SK-N-MC (cell line): Measurements from ENCODE around the gene NDUFS3.
"Not testable (repeated sequence)": the region's sequence is repeated elsewhere in the genome, so short reads cannot be mapped to it uniquely, and the experiment has no call there.

Source experiments
- DNase-seq: peaks from one replicate; pipeline ENCODE4 v3.0.0-alpha.2; 2011; ENCODE audit warnings: low read depth, low spot score
- H3K27ac ChIP-seq: fragments of 200-600 bp; sonication (generic); 2 replicates; pipeline ENCODE4 v1.5.1; 2016; ENCODE audit warnings: mixed run types
- H3K36me3 ChIP-seq: fragments of 200-600 bp; sonication (generic); 2 replicates; pipeline ENCODE4 v1.6.1; 2017; ENCODE audit warnings: antibody characterized with exemption, low read length, mixed read lengths; ENCODE audit not compliant: insufficient read depth
- H3K4me3 ChIP-seq: fragments of 200-600 bp; sonication (generic); 2 replicates; pipeline ENCODE4 v1.5.1; 2016
- H3K9ac ChIP-seq: fragments of 200-600 bp; sonication (generic); 2 replicates; pipeline ENCODE4 v1.8.0; 2017; ENCODE audit warnings: mixed run types, mixed read lengths; ENCODE audit not compliant: insufficient read length
- H3K9me3 ChIP-seq: fragments of 200-600 bp; sonication (generic); 2 replicates; pipeline ENCODE4 v1.6.1; 2017; ENCODE audit warnings: low read depth, mild to moderate bottlenecking, antibody characterized with exemption, low read length, moderate library complexity, mixed read lengths
- EZH2 ChIP-seq: fragments of 200-600 bp; sonication (generic); IDR thresholded peaks from one replicate; pipeline ENCODE4 v1.6.1; 2017; ENCODE audit warnings: antibody characterized with exemption
- FOXP2 ChIP-seq: optimal IDR thresholded peaks from 2 replicates; pipeline ENCODE3; 2011; ENCODE audit warnings: mild to moderate bottlenecking, moderate library complexity; ENCODE audit not compliant: insufficient read depth; ENCODE audit errors: extremely low read length, control extremely low read depth
- POLR2AphosphoS5 ChIP-seq: IDR thresholded peaks from 2 replicates; pipeline ENCODE4 v1.6.1; 2012; ENCODE audit warnings: mild to moderate bottlenecking, low read depth, low read length, borderline replicate concordance

The NDUFS3 gene

DNA sequence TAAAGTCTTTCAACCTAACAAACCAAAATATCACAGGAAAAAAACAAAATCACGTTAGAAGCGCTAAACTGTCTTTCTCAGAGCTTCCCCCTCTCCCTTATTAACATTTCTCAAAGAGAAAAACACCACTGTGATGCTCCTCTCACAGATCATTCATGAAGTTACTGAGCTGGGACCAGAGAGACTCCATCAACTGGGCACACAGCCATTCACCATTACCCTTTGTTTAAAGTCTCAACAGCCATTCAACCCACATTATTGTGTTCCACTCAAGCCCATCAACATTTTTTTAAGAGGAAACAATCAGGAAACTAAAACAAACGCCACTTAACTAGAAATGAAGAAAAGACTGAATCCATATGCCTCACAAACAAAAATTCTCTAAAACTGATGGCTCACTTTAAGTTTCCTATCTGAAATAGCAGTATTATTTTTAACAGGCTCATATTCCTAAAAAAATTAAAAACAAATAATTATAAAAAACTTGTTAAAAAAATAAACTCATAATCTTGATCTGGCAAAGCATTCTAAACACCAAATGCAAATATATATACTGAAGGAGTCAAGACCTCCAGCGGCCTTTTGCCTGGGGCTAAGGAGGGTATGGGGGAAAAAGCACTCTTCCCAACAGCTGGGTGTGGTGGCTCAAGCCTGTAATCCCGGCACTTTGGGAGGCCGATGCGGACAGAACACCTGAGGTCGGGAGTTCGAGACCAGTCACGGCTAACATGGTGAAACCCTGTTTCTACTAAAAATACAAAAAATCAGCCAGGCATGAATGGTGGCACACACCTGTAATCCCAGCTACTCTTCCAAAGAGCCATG lies 39.9 kb upstream of the NDUFS3 start:
- no peak overlapping the region for H3K4me3 ChIP-seq
- no peak for DNase-seq

DNA sequence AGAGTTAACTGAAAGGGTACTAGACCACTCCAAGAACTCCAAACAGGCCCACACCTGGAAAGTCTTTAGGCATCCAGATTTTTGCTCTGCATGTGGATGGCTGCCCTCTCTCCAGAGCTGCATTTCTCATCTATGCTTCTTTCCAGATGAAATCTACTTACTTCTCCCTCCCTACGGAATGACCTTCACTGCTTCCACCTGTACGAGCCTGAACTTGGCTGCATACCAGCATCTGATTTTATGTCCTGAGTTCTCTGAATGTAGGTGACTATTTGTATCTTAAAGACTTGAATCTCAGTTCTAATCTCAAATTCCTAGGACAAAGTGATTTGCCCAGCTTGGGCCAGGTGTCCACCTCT lies 39.2 kb upstream of the NDUFS3 start:
- TF ChIP-seq POLR2AphosphoS5 = no peak
- TF ChIP-seq FOXP2 = no peak
- no peak for TF ChIP-seq EZH2
- H3K36me3 ChIP-seq = peaks cover 4% of the 10 kb centered on the region; the same call in 1 of the 2 replicates
- H3K4me3 ChIP-seq = no peak overlapping the region
- H3K27ac ChIP-seq = no peak overlapping the region
- H3K9me3 ChIP-seq = no peaks in the 10 kb centered on the region
- DNase-seq = no peak
- H3K9ac ChIP-seq = no peak overlapping the region

More for the DNA sequence above, 39.9 kb upstream of the NDUFS3 start:
- no peaks in the 10 kb centered on the region for H3K9me3 ChIP-seq
- H3K36me3 ChIP-seq = peaks cover 4% of the 10 kb centered on the region; the same call in 1 of the 2 replicates
- H3K27ac ChIP-seq = no peak overlapping the region
- no peak for TF ChIP-seq POLR2AphosphoS5
- no peak for TF ChIP-seq FOXP2
- no peak for TF ChIP-seq EZH2
- H3K9ac ChIP-seq = no peak overlapping the region

DNA sequence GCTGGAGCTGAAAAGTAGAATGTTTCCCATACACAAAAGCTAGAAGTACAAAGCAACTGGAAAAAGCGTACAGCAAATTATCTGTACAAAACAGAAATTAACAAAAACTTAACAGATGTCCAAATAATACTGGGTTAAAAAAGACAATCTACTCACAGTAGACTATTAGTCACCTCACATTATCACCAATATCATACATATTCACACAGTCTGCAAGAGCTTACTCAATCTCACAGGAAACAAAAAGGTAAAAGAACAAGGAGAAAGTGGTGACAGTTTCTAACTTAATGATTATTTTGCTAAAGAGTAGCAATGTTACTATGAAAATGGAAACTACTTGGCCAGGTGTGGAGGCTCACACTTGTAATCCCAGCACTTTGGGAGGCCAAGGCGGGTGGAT lies 37.8 kb upstream of the NDUFS3 start:
- Histone ChIP-seq H3K9ac (no peak overlapping the region), H3K36me3 (peaks cover 3% of the 10 kb centered on the region; the same call in 1 of the 2 replicates), H3K4me3 (no peak overlapping the region), H3K27ac (no peak overlapping the region), H3K9me3 (no peaks in the 10 kb centered on the region)
- DNase-seq = no peak
- TF ChIP-seq FOXP2 = no peak
- no peak for TF ChIP-seq POLR2AphosphoS5
- TF ChIP-seq EZH2 = no peak

DNA sequence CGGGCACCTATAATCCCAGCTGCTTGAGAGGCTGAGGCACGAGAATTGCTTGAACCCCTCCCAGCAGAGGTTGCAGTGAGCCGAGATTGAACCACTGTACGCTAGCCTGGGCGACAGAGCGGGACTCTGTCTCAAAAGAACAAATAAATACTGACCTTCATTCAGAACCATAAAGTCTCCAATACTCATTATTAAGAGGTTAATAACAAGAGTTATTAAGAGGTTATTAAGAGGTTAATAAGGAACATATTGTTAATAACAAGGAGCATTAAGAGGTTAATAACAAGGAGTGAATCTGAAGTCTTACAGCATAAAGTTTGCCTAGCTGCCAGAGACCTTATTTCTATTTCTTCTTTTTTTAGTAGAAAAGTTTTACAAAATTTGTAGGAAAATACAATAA lies 33.6 kb upstream of the NDUFS3 start:
- peaks cover 28% of the 10 kb centered on the region for H3K36me3 ChIP-seq
- no peak overlapping the region for H3K4me3 ChIP-seq
- H3K27ac ChIP-seq = no peak overlapping the region
- no peak for DNase-seq
- no peak overlapping the region for H3K9ac ChIP-seq
- TF ChIP-seq FOXP2 (no peak), POLR2AphosphoS5 (no peak), EZH2 (no peak)
- no peaks in the 10 kb centered on the region for H3K9me3 ChIP-seq

DNA sequence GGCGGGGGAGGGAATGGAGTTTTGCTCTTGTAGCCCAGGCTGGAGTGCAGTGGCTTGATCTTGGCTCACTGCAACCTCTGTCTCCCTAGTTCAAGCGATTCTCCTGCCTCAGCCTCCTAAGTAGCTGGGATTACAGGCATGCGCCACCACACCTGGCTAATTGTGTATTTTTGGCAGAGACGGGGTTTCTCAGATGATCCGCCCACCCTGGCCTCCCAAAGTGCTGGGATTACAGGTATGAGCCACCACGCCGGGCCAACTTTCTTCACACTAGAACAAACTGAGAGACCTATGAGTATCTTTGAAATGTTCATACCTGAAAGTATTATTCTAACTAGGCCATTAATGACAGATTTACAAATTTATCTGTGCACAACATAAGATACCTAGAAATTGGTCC lies 32.6 kb upstream of the NDUFS3 start:
- H3K4me3 ChIP-seq, H3K27ac ChIP-seq, H3K9me3 ChIP-seq, DNase-seq, H3K9ac ChIP-seq: not testable (repeated sequence)
- peaks cover 38% of the 10 kb centered on the region for H3K36me3 ChIP-seq

DNA sequence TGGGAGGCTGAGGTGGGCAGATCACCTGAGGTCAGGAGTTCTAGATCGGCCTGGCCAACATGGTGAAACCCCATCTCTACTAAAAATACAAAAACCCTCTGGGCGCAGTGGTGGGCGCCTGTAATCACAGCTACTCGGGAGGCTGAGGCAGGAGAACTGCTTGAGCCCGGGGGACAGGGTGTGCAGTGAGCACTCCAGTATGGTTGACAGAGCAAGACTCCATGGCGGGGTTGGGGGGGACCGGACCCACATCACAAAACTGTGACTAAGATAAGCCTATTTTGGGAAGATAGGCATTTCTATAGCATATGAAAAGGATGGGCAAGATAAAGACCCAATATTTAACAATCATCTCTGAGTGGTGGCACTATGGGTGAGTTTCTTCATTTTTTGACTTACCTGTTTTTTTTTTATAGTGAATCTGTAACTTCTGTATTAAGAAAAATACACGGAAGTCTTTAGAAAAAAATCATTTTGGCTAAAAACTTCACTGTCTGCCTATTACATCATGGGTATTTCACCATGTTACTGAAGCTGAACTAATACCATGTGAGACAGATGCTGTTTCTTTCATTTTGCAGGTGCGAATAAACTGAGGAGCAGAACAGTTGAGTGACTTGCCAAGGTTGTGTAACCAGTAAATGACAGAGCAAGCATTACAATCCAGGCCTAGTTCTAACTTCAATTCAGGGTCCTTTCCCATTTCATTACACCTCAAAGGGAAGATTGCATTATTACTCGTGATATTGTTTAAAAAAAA lies 28.4 kb upstream of the NDUFS3 start:
- DNase-seq = no peak
- no peak overlapping the region for H3K9ac ChIP-seq
- peaks cover 39% of the 10 kb centered on the region for H3K36me3 ChIP-seq
- TF ChIP-seq POLR2AphosphoS5 (no peak), FOXP2 (no peak), EZH2 (no peak)
- H3K9me3 ChIP-seq = no peaks in the 10 kb centered on the region
- H3K4me3 ChIP-seq = peak overlapping the region; percentile 100; the same call in 1 of the 2 replicates
- no peak overlapping the region for H3K27ac ChIP-seq

DNA sequence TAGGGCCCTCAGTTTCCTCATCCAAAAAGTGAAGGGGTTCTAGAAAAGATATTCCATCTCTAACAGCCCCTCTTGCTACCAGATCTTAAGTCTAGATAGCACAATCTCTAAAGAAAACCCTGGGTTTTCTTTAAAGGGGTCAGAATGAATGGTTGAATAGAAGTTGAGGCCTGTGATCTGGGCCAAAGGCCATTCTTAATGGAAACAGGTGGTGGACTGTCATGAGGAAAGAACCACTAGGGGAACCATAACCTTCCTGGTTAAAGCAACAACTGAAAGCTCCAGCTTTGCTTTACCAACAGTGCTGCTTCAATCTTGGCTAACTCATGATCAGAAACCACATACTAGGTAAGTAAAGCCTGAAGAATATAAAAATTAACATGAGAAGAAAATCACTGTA lies 27.8 kb upstream of the NDUFS3 start:
- Histone ChIP-seq H3K36me3 (peaks cover 39% of the 10 kb centered on the region), H3K9ac (peak overlapping the region; percentile 99), H3K27ac (no peak overlapping the region), H3K9me3 (no peaks in the 10 kb centered on the region), H3K4me3 (peak overlapping the region; percentile 100)
- DNase-seq = no peak
- TF ChIP-seq EZH2 = no peak
- no peak for TF ChIP-seq FOXP2
- TF ChIP-seq POLR2AphosphoS5 = no peak

DNA sequence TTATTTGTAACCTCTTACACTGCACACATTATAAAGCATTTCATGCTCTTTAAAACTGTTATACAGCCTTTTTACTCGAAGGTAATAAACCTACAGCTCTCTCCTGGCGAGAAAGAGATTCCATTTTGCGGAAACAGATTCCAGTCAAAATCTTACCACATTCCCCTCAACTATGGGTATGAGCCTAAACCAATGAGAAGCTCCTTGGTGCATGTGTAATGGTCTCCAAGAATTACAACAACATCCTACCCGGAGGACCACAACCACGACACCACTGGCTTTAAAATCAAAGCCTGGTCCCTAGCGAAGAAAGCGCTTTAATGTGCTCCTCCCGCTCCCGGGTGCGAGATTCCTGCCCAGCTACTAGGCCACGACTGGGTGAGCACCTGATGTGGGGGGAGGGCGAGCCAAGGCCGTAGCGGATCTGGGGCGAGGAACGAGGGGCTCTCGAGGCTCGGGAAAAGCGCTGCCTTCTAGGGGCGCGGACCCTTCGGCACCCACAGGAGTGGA lies 26.8 kb upstream of the NDUFS3 start:
- no peak for DNase-seq
- Histone ChIP-seq H3K36me3 (peaks cover 34% of the 10 kb centered on the region), H3K27ac (peak overlapping the region; percentile 85), H3K4me3 (peak overlapping the region; percentile 100), H3K9ac (peak overlapping the region; percentile 99), H3K9me3 (no peaks in the 10 kb centered on the region)
- no peak for TF ChIP-seq EZH2
- TF ChIP-seq POLR2AphosphoS5 = no peak
- TF ChIP-seq FOXP2 = no peak
